Pancreas (tissue), 10 donors: Measurements from ENCODE around the gene THSD4. TPM values are rescaled to one million over a fixed set of nuclear protein-coding genes. Genes with fewer than 3 reads are reported as not detected.
"Not testable (repeated sequence)": the region's sequence is repeated elsewhere in the genome, so short reads cannot be mapped to it uniquely, and the experiment has no call there.

Experiments
- ATAC-seq, 4 donors: fragments of 200-7000 bp; cut with Tn5 transposase; one replicate each; pipeline versions ENCODE4 v1.8.0 to v1.9.1; 2020; ENCODE audit warnings: mild to moderate bottlenecking in 4 of 4, moderate library complexity in 4 of 4
- DNase-seq, 6 donors: peaks; one replicate each; pipeline ENCODE4 v3.0.0-alpha.2; 2020
- FAIRE-seq: peaks from 2 replicates; lab custom pipeline; 2012; peaks lifted over from hg19 to GRCh38; lab: Jason Lieb, UNC
- H3K27ac ChIP-seq, 4 donors: fragments of 200-600 bp; sonication (generic); 1 replicate in 3 of 4; 2 replicates in 1 of 4; pipeline versions ENCODE4 v1.5.0 to v1.8.0; 2020
- H3K27me3 ChIP-seq, 4 donors: fragments of 200-600 bp; one replicate each; pipeline ENCODE4 v1.8.0; 2021
- H3K36me3 ChIP-seq, 3 donors: fragments of 200-600 bp; sonication (generic) in 1 of 3; one replicate each; pipeline versions ENCODE4 v1.5.0 to v1.8.0; 2020 to 2021
- H3K4me1 ChIP-seq, 3 donors: fragments of 200-600 bp; one replicate each; pipeline ENCODE4 v1.8.0; 2021
- H3K4me3 ChIP-seq, 4 donors: fragments of 200-600 bp; sonication (generic) in 2 of 4; one replicate each; pipeline versions ENCODE4 v1.5.0 to v1.8.0; 2020 to 2021
- H3K9me3 ChIP-seq, 4 donors: fragments of 200-600 bp; one replicate each; pipeline ENCODE4 v1.8.0; 2021
- WGBS, 2 donors: extraction: QIAGEN DNeasy Blood & Tissue Kit; methylation state at CpG; one replicate each; pipeline ENCODE4 v1.1.7; 2013; 5-methylcytosine and 5-hydroxymethylcytosine counted together
- intact Hi-C, 3 donors: fragments of 100-400 bp; cut with DNase I; formaldehyde crosslinking; loops; one replicate each; pipeline versions ENCODE4 v1.11.1 to v1.14.2; 2022
- polyA plus RNA-seq, 2 donors: library from polyadenylated mRNA; stranded (reverse); fragments of 200-250 nt; gene quantifications; one replicate each; pipeline ENCODE4 v1.2.3, GENCODE V29; 2013
- total RNA-seq, 6 donors: library from RNA; stranded (reverse); fragmentation: NEBNext Ultra II Directional in 4 of 6; extraction: Animal tissue kit (Norgen Biotek cat#: 25700) in 4 of 6; gene quantifications; one replicate each; pipeline versions ENCODE4 v1.2.1 to v1.2.4, GENCODE V29; 2021 to 2023
- TF ChIP-seq, protein P1 (sequence below), 4 donors: fragments of 200-600 bp; sonication (generic) in 3 of 4; IDR thresholded peaks; one replicate each; pipeline versions ENCODE4 v1.5.0 to v1.8.0; 2021; ENCODE audit warnings: antibody characterized with exemption in 4 of 4
- donor health status: healthy with polysubstance abuse.
- donor health status: DM: no; HTN: no; CAD: no; lungs with moderate emphysema.
- donor health status: DM: no; HTN: no; CAD: no.
- donor health status: control.
- donor health status: control.
- donor health status: Bipolar disorder and iron deficiency.
- donor health status: DM: yes; HTN: yes; CAD: no.
- donor health status: DM: no; HTN: no; CAD: no.
- donor health status: DM: no; HTN: no; CAD: no.
- donor health status: DM: yes; HTN: yes; CAD: no.

The THSD4 gene
- total and polyA plus RNA-seq, 8 donors: 6.0 to 17.8 (median 13.3) TPM

- intact Hi-C loops: no loop called here
- H3K27ac ChIP-seq: no peak overlapping the region
- ATAC-seq: no peak
- H3K36me3 ChIP-seq: no peaks in the 10 kb centered on the region
- FAIRE-seq: no peak
- H3K4me1 ChIP-seq: no peaks in the 10 kb centered on the region
- no peak for DNase-seq
- no peaks in the 10 kb centered on the region for H3K27me3 ChIP-seq
- TF ChIP-seq, protein P1, sequence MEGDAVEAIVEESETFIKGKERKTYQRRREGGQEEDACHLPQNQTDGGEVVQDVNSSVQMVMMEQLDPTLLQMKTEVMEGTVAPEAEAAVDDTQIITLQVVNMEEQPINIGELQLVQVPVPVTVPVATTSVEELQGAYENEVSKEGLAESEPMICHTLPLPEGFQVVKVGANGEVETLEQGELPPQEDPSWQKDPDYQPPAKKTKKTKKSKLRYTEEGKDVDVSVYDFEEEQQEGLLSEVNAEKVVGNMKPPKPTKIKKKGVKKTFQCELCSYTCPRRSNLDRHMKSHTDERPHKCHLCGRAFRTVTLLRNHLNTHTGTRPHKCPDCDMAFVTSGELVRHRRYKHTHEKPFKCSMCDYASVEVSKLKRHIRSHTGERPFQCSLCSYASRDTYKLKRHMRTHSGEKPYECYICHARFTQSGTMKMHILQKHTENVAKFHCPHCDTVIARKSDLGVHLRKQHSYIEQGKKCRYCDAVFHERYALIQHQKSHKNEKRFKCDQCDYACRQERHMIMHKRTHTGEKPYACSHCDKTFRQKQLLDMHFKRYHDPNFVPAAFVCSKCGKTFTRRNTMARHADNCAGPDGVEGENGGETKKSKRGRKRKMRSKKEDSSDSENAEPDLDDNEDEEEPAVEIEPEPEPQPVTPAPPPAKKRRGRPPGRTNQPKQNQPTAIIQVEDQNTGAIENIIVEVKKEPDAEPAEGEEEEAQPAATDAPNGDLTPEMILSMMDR (IDR thresholded peaks at IDR 0.05): no peak
- 72 to 84% methylated on average over 4 of the region's 4 CpGs for WGBS, 2 donors
- H3K9me3 ChIP-seq: no peaks in the 10 kb centered on the region
- no peak overlapping the region for H3K4me3 ChIP-seq
These were observed 322.6 kb downstream of the THSD4 start for GRCh38 chr15:71437919-71438318.

DNA sequence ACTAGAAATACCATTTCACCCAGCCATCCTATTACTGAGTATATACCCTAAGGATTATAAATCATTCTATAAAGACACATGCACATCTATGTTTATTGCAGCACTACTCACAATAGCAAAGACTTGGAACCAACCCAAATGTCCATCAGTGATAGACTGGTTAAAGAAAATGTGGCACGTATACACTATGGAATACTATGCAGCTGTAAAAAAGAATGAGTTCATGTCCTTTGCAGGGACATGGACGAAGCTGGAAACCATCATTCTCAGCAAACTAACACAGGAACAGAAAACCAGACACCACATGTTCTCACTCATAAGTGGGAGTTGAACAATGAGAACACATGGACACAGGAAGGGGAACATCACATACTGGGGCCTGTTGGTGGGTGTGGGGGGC is 324.2 kb downstream of the THSD4 start:
- 60 to 75% methylated on average over 2 of the region's 2 CpGs for WGBS, 2 donors
- not testable (repeated sequence) for ATAC-seq

DNA sequence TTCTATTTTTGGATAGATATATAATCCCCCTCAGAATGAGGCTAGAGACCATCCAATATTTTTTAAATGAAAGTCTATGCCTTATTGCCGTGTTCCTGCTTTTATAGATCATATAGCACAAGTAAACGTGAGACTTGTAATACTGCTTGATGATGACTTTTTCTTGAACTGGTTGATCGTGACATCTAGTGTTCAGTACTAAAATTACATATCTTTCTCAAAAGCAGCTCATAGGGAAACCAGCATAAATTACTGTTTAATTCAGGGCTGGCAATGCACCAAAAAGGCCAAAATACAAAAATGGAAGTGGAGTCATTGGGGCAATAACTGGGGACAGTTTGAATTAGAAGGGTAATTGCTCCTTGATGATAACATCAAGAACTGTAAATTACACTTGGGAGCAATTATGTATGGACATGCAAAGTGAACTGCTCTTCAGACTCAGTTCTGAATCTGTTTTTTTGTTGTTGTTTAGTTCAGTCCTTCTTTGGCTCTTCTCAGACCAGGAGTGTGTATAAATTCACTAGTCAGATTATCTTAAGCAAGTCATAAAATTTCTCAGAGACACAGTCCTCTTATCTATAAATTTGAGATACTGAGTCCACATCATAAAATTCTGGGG is 325.3 kb downstream of the THSD4 start:
- no peaks in the 10 kb centered on the region for H3K36me3 ChIP-seq
- FAIRE-seq (no peak), ATAC-seq (peak in 3 of 4 donors; percentile 75 to 85 (median 84)), DNase-seq (no peak)
- 0 to 1% methylated on average over 3 of the region's 3 CpGs for WGBS, 2 donors
- intact Hi-C loops: loop anchor here in 2 of 3 donors (5.0 to 10.0 kb wide), 2 partner anchors 323 to 326 kb away; partner anchors contain the start of gene THSD4 (in 2 of the 2)
- H3K27ac ChIP-seq: no peak overlapping the region
- TF ChIP-seq, protein P1 (IDR thresholded peaks at IDR 0.05): peak; percentile 11 to 45 (median 30)
- H3K4me3 ChIP-seq: no peak overlapping the region
- no peaks in the 10 kb centered on the region for H3K27me3 ChIP-seq
- no peaks in the 10 kb centered on the region for H3K4me1 ChIP-seq
- no peaks in the 10 kb centered on the region for H3K9me3 ChIP-seq

More for the DNA sequence above, 324.2 kb downstream of the THSD4 start:
- H3K27me3 ChIP-seq, H3K9me3 ChIP-seq, intact Hi-C loops, H3K4me3 ChIP-seq, H3K27ac ChIP-seq, FAIRE-seq, H3K4me1 ChIP-seq, DNase-seq, H3K36me3 ChIP-seq: not testable (repeated sequence)

GRCh38 chr15:71443538-71443937 is 328.3 kb downstream of the THSD4 start:
- ATAC-seq: peak; percentile 39 to 66 (median 62)
- no peak for FAIRE-seq
- intact Hi-C loops: loop anchor here in 2 of 3 donors (5.0 to 10.0 kb wide), 2 partner anchors 326 to 329 kb away; partner anchors contain the start of gene THSD4 (in 2 of the 2)
- WGBS, 2 donors: 13 to 16% methylated on average over 4 of the region's 4 CpGs
- Histone ChIP-seq H3K4me3 (no peak overlapping the region), H3K4me1 (no peaks in the 10 kb centered on the region), H3K9me3 (no peaks in the 10 kb centered on the region), H3K36me3 (no peaks in the 10 kb centered on the region), H3K27ac (no peak overlapping the region), H3K27me3 (no peaks in the 10 kb centered on the region)
- peak in 4 of 6 donors; percentile 14 to 84 (median 47) for DNase-seq
- TF ChIP-seq, protein P1 (IDR thresholded peaks at IDR 0.05): peak; percentile 63 to 89 (median 74)

- DNase-seq (no peak), ATAC-seq (no peak), FAIRE-seq (no peak)
- H3K9me3 ChIP-seq: no peaks in the 10 kb centered on the region
- TF ChIP-seq, protein P1 (IDR thresholded peaks at IDR 0.05): no peak
- 60 to 72% methylated on average over 7 of the region's 7 CpGs for WGBS, 2 donors
- no peaks in the 10 kb centered on the region for H3K27me3 ChIP-seq
- H3K4me3 ChIP-seq: no peak overlapping the region
- intact Hi-C loops: loop anchor here in 2 of 3 donors (5.0 to 10.0 kb wide), 2 partner anchors 327 to 329 kb away; partner anchors contain the start of gene THSD4 (in 2 of the 2)
- no peaks in the 10 kb centered on the region for H3K4me1 ChIP-seq
- H3K27ac ChIP-seq: no peak overlapping the region
- H3K36me3 ChIP-seq: no peaks in the 10 kb centered on the region
These were observed 328.9 kb downstream of the THSD4 start for GRCh38 chr15:71444032-71444810.
